Subcutaneous abdominal adipose tissue (tissue), 5 donors: ENCODE measurements around the gene FRMPD4.

Experiments
- H3K27ac ChIP-seq: one replicate; pipeline ENCODE4 v1.7.0; 2013; ENCODE audit warnings: low read depth, mild to moderate bottlenecking, inconsistent platforms, low read length, moderate library complexity
- H3K27me3 ChIP-seq, 5 donors: one replicate each; pipeline ENCODE4 v1.7.0; 2013; ENCODE audit warnings: low read length in 5 of 5, inconsistent platforms in 1 of 5; ENCODE audit not compliant: control insufficient read depth in 5 of 5, insufficient read depth in 4 of 5
- H3K36me3 ChIP-seq, 5 donors: one replicate each; pipeline ENCODE4 v1.7.0; 2013; ENCODE audit warnings: low read length in 5 of 5; ENCODE audit not compliant: control insufficient read depth in 5 of 5, insufficient read depth in 5 of 5
- H3K4me1 ChIP-seq, 5 donors: one replicate each; pipeline ENCODE4 v1.7.0; 2013; ENCODE audit warnings: low read length in 5 of 5, mild to moderate bottlenecking in 3 of 5, moderate library complexity in 1 of 5; ENCODE audit not compliant: control insufficient read depth in 5 of 5, insufficient read depth in 5 of 5
- H3K4me3 ChIP-seq, 5 donors: one replicate each; pipeline ENCODE4 v1.7.0; 2013; ENCODE audit warnings: low read length in 5 of 5, low read depth in 1 of 5
- H3K9ac ChIP-seq, 5 donors: one replicate each; pipeline ENCODE4 v1.7.0; 2013; ENCODE audit warnings: low read length in 5 of 5, mild to moderate bottlenecking in 4 of 5, moderate library complexity in 3 of 5
- H3K9me3 ChIP-seq, 5 donors: one replicate each; pipeline ENCODE4 v1.7.0; 2013; ENCODE audit warnings: low read length in 5 of 5; ENCODE audit not compliant: control insufficient read depth in 5 of 5
- donor health status: healthy.
- donor health status: healthy.
- donor health status: healthy.
- donor health status: healthy.
- donor health status: healthy.

FRMPD4 gene

DNA sequence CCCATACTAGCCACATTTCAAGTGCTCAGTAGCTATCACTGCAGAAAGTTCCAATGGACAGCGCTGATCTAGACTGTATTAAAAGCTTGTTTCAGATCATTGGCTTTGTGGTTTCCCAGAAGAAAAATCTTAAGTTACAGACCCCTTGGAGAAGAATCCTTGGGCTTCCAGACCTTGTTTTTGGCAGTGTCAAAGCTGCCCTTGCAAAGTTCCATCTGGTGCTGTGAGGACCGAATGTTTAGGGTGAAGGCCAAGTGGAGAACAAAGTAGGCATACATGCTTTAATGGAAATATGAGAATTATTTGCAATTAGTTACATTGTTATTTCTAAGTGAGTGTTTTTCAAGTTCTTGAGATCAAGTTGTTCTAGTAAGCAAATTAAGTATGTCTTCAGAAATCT lies 144.7 kb downstream of the FRMPD4 start:
- Histone ChIP-seq H3K27me3 (peaks cover 0 to 3% (median 0%) of the 10 kb centered on the region in 5 donors), H3K9me3 (no peaks in the 10 kb centered on the region), H3K27ac (no peak overlapping the region), H3K36me3 (no peaks in the 10 kb centered on the region), H3K9ac (no peak overlapping the region), H3K4me3 (no peak overlapping the region), H3K4me1 (no peaks in the 10 kb centered on the region)

DNA sequence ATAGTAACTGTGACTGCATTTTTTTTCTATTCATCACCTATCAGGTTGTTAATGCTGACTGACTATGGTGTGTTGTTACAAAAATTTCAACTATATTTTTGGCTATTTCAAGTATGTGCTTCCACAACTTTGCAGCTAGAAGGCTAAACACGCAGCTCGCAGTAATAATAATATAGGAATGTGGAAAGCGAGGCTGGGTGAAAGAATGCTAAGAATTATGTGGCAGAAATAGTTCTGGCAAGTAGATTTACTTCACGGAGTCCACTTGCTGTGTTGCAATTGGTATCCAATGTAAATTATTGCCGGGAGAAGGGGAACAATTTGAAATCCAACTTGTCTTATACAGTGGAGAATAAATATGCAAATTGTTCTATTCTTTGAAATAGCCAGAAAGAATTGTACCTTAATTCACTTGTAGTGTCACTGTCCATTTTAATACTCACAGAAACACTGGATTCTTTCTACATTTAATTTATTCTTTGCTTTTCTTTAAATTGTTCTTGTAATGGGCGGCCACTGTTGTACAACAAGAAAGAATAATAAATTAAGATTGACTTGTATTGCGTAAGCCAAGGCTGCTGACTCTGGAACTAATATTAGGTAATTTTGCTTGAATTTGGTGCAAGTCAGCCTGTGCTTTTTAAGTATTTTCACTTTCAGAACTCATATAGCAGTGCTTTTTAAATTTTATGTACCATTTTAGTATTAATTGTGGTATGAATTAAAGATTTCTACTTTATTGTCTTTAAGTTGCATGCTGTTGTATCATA lies 154.9 kb downstream of the FRMPD4 start:
- Histone ChIP-seq H3K4me1 (peaks cover 0 to 4% (median 0%) of the 10 kb centered on the region in 5 donors), H3K27me3 (peaks cover 3 to 9% (median 4%) of the 10 kb centered on the region in 5 donors), H3K27ac (no peak overlapping the region), H3K4me3 (no peak overlapping the region), H3K36me3 (no peaks in the 10 kb centered on the region), H3K9ac (no peak overlapping the region), H3K9me3 (no peaks in the 10 kb centered on the region)

DNA sequence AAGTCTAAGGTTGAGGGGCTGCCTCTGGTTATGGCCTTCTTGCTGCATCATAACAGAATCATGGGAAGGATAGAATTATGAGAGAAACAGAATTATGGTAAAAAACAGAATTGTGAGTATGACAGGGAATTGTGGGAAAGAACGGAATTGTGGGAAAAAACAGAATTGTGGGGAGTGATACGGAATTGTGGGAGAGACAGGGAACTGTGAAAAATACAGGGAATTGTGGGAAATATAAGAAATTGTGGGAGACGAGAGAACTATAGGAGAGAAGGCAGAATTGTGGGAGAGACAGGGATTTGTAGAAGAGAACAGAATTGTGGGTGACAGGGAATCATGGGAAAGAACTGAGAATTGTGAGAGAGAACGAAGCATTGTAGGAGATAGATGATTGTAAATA lies 159.1 kb downstream of the FRMPD4 start:
- H3K27me3 ChIP-seq: peaks cover 3 to 9% (median 4%) of the 10 kb centered on the region in 5 donors

DNA sequence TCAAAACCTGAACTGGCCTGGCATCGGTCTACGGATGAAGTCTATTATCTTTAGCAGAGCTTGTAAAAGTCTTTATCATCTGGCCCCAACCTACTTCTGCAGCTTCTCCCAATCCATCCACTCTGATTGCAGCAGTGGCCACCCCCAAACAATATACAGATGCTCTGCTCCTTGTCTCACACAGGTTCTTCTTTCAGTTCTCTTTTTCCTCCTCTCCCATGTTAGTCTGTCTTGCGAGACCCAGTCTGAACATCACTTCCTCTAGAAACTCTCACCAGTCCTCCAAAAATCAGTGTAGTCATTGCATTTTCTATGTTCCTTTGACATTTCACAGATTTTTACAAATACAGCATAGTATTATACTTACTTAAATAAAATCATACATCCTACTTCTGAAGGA lies 163.0 kb downstream of the FRMPD4 start:
- Histone ChIP-seq H3K36me3 (no peaks in the 10 kb centered on the region), H3K9ac (no peak overlapping the region), H3K27ac (no peak overlapping the region), H3K4me1 (no peaks in the 10 kb centered on the region), H3K27me3 (peaks cover under 1 to 6% (median 2%) of the 10 kb centered on the region in 5 donors), H3K4me3 (no peak overlapping the region), H3K9me3 (no peaks in the 10 kb centered on the region)

More for the DNA sequence above, 159.1 kb downstream of the FRMPD4 start:
- Histone ChIP-seq H3K4me1 (peaks cover 0 to 4% (median 0%) of the 10 kb centered on the region in 5 donors), H3K9me3 (no peaks in the 10 kb centered on the region), H3K36me3 (no peaks in the 10 kb centered on the region), H3K9ac (no peak overlapping the region), H3K4me3 (no peak overlapping the region), H3K27ac (no peak overlapping the region)

DNA sequence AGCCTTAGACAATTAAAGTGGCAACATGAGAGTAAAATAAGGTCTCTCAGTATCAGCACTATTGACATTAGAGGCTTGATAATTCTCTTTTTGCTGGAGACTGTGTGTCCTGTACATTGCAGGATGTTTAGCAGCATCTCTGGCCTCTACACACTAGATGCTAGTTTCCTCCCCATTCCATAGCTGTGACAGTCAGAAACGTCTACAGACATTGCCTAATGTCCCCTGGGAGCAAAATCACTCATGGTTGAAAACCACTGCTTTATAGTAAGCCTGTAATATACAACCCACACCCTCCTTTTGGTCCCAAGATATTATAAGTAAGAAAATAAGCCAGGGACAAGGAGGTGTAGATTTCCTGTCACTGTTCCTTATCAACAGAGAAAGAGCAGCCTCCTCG lies 166.0 kb downstream of the FRMPD4 start:
- H3K27ac ChIP-seq: no peak overlapping the region
- H3K9ac ChIP-seq: no peak overlapping the region
- no peaks in the 10 kb centered on the region for H3K9me3 ChIP-seq
- no peak overlapping the region for H3K4me3 ChIP-seq
- H3K36me3 ChIP-seq: no peaks in the 10 kb centered on the region
- H3K4me1 ChIP-seq: no peaks in the 10 kb centered on the region
- peaks cover 0 to 8% (median 2%) of the 10 kb centered on the region in 5 donors for H3K27me3 ChIP-seq

DNA sequence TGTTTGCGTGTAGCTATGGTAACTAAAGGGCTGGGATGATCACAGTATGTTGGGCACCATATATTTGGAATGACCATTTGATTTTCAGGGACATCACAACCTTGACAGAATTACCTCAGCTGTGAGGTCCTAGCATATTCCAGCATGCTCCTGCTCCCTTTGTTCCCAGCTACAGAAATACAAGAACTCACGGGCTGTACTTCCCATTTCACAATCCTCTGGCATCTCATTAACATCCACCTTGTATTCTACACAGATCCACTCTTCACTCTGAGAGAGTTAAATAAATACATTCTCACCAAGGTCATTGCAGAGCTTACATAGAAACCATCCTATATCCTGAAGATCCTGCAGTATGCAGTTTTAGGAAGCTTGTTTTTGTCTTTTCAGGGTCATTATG lies 169.7 kb downstream of the FRMPD4 start:
- Histone ChIP-seq H3K4me3 (no peak overlapping the region), H3K9me3 (no peaks in the 10 kb centered on the region), H3K36me3 (no peaks in the 10 kb centered on the region), H3K4me1 (no peaks in the 10 kb centered on the region), H3K27ac (no peak overlapping the region), H3K27me3 (peaks cover 0 to 8% (median 2%) of the 10 kb centered on the region in 5 donors), H3K9ac (no peak overlapping the region)

DNA sequence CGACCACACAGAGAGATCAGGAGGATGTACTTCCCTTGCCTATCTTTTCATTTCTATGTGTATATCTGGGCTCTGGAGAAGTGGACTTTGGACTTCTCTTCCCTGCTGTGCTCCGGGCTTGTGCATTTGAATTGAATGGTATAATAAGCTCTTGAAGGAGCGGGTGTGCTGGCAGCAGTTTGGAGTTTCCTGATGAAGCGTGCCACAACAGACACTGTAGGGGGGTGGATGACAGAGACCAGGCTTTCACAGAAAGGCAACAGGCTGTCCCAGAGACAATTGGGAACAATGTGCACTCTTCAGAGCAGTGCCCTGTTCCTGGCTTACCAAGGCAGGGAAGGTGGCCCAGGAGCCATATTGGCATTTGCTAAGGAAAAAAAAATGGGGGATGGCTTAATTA lies 170.1 kb downstream of the FRMPD4 start:
- Histone ChIP-seq H3K9ac (no peak overlapping the region), H3K27ac (no peak overlapping the region), H3K9me3 (no peaks in the 10 kb centered on the region), H3K4me1 (no peaks in the 10 kb centered on the region), H3K4me3 (no peak overlapping the region), H3K36me3 (no peaks in the 10 kb centered on the region), H3K27me3 (peaks cover 0 to 8% (median 5%) of the 10 kb centered on the region in 5 donors)

DNA sequence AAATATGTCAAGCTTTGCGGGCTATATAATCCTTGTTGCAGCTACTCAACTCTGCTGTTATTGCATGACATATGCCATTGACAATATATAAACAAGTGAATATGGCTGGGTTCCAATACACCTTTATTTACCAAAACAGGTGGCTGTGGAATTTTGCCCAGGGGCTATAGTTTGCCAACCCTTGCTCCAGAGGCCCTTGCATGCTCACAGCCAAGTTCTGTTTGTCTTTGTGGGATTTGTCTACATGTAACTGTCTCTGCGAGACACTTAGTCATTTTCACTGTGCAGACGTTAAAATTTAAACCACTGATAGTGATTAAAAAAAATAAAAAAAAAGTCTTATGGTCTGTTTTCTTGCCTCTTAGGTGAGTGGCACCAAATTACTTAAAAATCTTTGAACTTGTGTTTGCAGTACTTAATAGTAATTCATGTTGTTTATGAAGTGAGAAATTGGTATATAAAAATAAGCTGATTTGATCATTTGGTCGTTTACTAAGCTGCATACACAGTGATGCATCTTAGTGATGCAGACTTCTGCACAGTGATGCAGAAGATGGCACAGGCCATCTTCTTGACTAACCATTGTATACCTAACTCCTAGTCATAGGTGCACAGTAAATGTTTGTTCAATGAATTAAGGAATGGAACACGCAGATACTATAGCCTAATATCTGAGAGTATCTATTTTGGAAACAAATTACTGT lies 170.9 kb downstream of the FRMPD4 start:
- Histone ChIP-seq H3K27me3 (peaks cover 0 to 10% (median 5%) of the 10 kb centered on the region in 5 donors), H3K36me3 (no peaks in the 10 kb centered on the region), H3K9me3 (no peaks in the 10 kb centered on the region), H3K9ac (no peak overlapping the region), H3K27ac (no peak overlapping the region), H3K4me1 (no peaks in the 10 kb centered on the region), H3K4me3 (no peak overlapping the region)

DNA sequence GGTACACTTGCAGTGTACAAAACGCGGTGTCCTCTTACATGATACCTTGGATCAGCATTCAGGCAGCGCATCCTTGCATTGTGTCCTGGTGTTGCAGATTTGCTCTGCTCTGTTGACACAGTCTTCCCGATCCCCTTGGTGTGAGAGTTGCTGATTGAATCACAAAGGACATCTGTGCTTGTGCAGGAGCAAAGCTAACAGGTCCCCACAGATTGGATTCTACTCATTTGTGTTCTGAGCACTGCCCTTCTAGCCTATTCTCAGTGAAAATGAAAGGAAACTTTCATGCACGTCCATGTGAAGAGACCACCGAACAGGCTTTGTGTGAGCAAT lies 171.4 kb downstream of the FRMPD4 start:
- Histone ChIP-seq H3K36me3 (no peaks in the 10 kb centered on the region), H3K4me1 (no peaks in the 10 kb centered on the region), H3K9ac (no peak overlapping the region), H3K27ac (no peak overlapping the region), H3K27me3 (peaks cover 0 to 11% (median 5%) of the 10 kb centered on the region in 5 donors), H3K4me3 (no peak overlapping the region), H3K9me3 (no peaks in the 10 kb centered on the region)

DNA sequence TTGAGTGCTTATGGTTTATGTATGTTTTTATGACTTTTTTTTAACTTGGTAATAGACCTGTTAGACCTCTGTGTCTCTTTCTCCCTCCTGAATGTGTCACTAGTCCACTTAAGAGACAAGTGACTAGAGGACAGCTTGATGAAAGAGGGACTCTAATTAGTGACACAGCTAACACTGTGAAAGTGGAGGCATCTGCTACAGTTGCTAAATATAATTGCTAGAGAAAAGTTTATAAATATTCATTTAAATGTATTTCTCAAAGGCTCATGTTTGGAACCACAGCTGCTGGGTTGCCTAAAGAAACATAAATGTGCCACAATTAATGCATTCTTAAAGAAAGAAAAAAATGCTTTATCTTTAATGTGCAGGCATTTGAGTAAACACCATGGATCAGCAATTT lies 176.4 kb downstream of the FRMPD4 start:
- peaks cover 0 to 3% (median 2%) of the 10 kb centered on the region in 5 donors for H3K27me3 ChIP-seq
- H3K27ac ChIP-seq: no peak overlapping the region
- no peaks in the 10 kb centered on the region for H3K9me3 ChIP-seq
- peaks cover 0 to 6% (median 0%) of the 10 kb centered on the region in 5 donors for H3K4me1 ChIP-seq
- H3K36me3 ChIP-seq: no peaks in the 10 kb centered on the region
- no peak overlapping the region for H3K4me3 ChIP-seq
- no peak overlapping the region for H3K9ac ChIP-seq
